ENCODE results near the gene WFIKKN1. TPM values are rescaled to one million over a fixed set of nuclear protein-coding genes. Genes with fewer than 3 reads are reported as not detected.

Gene WFIKKN1
- total RNA-seq, 6 experiments from 2014 or later, result 0.02 to 0.14 TPM; not detected in 4

DNA sequence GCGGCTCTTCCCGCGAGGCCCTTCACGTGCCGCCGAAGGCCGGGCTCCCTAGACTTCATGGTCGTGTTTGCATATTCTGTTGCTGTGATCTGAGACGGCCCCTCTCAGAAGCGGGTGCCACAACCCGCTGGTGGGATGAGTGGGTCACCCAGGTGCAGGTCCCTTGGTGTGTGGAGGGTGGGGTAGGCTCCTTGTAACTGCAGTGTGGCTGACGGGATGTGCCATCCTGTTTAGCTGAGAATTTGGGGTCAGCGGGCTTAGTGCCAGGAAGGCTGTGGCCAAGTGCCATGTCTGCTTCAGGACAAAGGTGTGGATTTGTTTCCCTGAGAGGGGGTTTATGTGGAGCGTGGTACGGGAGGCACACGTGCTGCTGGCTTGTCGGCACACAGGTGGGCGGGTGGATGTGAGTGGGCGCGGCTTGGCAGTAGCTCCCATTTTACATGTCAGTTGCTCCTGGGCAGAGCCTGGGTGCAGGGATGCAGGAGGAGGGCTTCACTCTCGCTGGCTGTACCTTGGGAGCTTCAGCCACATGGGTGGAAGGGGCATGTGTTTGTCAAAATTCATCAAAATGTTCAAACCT is 9.2 kb upstream of the WFIKKN1 start:
- H3K9me3 Mint-ChIP-seq, result no peaks in the 10 kb centered on the region
- H3K4me3 Mint-ChIP-seq, result peak overlapping the region; percentile 83; the same call in 1 of the 2 replicates
- DNase-seq, result peak; percentile 16
- peaks cover 1% of the 10 kb centered on the region for H3K27me3 Mint-ChIP-seq (ENCODE audit: insufficient read depth)
- peak overlapping the region; percentile 98 for H3K27ac Mint-ChIP-seq
- peaks cover 3% of the 10 kb centered on the region; the same call in 1 of the 2 replicates for H3K36me3 Mint-ChIP-seq (ENCODE audit: low read depth)
- TF ChIP-seq, protein P1, sequence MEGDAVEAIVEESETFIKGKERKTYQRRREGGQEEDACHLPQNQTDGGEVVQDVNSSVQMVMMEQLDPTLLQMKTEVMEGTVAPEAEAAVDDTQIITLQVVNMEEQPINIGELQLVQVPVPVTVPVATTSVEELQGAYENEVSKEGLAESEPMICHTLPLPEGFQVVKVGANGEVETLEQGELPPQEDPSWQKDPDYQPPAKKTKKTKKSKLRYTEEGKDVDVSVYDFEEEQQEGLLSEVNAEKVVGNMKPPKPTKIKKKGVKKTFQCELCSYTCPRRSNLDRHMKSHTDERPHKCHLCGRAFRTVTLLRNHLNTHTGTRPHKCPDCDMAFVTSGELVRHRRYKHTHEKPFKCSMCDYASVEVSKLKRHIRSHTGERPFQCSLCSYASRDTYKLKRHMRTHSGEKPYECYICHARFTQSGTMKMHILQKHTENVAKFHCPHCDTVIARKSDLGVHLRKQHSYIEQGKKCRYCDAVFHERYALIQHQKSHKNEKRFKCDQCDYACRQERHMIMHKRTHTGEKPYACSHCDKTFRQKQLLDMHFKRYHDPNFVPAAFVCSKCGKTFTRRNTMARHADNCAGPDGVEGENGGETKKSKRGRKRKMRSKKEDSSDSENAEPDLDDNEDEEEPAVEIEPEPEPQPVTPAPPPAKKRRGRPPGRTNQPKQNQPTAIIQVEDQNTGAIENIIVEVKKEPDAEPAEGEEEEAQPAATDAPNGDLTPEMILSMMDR (IDR thresholded peaks at IDR 0.05), result no peak
- peaks cover 35% of the 10 kb centered on the region for H3K4me1 Mint-ChIP-seq (ENCODE audit: low read depth)

DNA sequence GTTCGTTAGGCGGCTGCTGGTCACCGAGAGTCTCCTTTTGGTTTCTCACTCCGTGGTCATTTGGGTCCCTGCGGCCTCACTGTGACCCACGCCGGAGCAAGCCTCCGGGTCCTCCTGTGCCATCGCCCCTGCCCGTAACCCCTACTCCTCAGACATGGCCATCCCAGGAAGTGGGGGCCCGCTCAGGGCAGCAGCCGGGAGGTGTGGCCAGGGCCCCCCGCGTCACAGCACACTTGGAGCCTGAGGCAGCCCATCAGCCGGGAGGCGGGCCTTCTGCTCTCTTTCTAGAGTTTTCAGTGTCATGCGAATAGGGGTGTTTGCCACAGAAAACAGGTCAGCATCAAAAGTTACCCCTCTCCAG is 7.9 kb upstream of the WFIKKN1 start:
- H3K4me3 Mint-ChIP-seq, result peak overlapping the region; percentile 83; the same call in 1 of the 2 replicates
- peaks cover 43% of the 10 kb centered on the region for H3K4me1 Mint-ChIP-seq (ENCODE audit: low read depth)
- H3K36me3 Mint-ChIP-seq (ENCODE audit: low read depth), result peaks cover 6% of the 10 kb centered on the region; the same call in 1 of the 2 replicates
- TF ChIP-seq, protein P1 (IDR thresholded peaks at IDR 0.05), result no peak
- peak; percentile 19 for DNase-seq
- H3K9me3 Mint-ChIP-seq, result no peaks in the 10 kb centered on the region
- H3K27me3 Mint-ChIP-seq (ENCODE audit: insufficient read depth), result peaks cover 1% of the 10 kb centered on the region
- peak overlapping the region; percentile 98 for H3K27ac Mint-ChIP-seq

DNA sequence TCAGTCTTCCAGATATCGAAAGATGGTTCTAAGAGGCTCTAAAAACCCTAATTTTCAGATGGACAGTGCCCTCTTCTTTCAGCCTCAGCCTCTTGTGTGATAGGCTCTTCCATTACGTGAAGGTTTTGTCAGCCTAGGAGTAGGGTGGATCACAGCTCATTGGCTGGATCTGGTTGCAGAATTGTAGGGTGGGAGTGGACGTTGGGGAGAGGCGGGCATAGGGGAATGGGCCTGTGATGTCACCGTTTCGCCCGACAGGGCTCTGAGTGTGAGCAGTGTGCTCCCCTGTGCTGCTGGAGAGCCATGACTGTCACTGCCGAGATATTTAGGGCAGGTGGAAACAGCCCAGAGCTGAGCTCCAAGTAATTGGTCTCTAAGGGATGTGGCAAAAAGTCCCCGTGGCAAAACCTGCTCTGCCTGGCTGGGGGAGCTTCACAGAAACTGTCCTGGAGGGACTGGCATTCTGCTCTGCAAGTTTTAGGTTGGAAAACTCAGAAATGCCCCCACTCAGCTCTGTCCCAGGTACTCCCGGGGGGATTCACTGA is 6.2 kb upstream of the WFIKKN1 start:
- TF ChIP-seq, protein P1 (IDR thresholded peaks at IDR 0.05), result no peak
- Mint-ChIP-seq H3K36me3 (ENCODE audit: low read depth) (peaks cover 6% of the 10 kb centered on the region; the same call in 1 of the 2 replicates), H3K4me3 (no peak overlapping the region), H3K27ac (peak overlapping the region; percentile 65; the same call in 1 of the 2 replicates), H3K4me1 (ENCODE audit: low read depth) (peaks cover 43% of the 10 kb centered on the region), H3K27me3 (ENCODE audit: insufficient read depth) (peaks cover 1% of the 10 kb centered on the region), H3K9me3 (no peaks in the 10 kb centered on the region)
- no peak for DNase-seq

DNA sequence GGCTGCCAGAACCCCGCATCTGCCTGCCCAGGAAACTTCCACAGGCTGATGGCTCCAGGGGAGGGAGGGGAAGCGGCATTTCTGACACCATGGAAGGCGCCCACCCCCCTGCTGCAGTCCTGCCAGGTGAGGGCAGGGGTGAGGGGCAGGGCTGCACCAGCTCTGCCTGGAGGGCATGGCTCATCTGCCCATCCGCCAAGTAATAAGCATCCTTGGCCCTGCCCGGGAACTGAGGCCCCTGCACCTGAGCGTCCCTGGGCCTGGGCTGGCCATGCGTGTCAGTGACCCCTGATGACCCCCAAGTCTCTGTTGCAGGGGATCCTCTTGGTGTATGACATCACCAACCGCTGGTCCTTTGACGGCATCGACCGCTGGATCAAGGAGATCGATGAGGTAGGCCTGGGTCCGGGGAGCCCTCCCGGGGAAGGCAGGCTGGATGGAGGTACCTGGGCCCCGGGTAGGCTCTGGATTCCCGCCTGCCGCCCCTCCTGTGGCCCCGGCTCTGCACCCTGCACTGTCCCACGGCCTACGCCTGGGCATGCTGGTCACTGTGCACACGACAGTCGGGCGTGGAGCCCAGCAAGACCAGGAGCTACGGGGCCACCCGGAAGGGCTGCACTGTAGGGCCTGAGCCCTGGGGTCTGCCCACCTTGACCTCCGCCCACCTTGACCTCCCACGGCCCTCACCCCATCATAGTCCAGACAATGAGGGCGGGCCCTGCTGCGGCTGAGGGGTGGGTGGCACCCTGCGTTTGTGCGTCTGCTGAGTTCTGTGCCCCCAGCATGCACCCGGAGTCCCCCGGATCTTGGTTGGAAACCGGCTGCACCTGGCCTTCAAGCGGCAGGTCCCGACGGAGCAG is 5.4 kb upstream of the WFIKKN1 start:
- no peak for DNase-seq
- TF ChIP-seq, protein P1 (IDR thresholded peaks at IDR 0.05), result no peak
- Mint-ChIP-seq H3K4me1 (ENCODE audit: low read depth) (peaks cover 43% of the 10 kb centered on the region), H3K4me3 (no peak overlapping the region), H3K27me3 (ENCODE audit: insufficient read depth) (peaks cover 1% of the 10 kb centered on the region), H3K9me3 (no peaks in the 10 kb centered on the region), H3K27ac (peak overlapping the region; percentile 11; the same call in 1 of the 2 replicates), H3K36me3 (ENCODE audit: low read depth) (peaks cover 6% of the 10 kb centered on the region; the same call in 1 of the 2 replicates)

DNA sequence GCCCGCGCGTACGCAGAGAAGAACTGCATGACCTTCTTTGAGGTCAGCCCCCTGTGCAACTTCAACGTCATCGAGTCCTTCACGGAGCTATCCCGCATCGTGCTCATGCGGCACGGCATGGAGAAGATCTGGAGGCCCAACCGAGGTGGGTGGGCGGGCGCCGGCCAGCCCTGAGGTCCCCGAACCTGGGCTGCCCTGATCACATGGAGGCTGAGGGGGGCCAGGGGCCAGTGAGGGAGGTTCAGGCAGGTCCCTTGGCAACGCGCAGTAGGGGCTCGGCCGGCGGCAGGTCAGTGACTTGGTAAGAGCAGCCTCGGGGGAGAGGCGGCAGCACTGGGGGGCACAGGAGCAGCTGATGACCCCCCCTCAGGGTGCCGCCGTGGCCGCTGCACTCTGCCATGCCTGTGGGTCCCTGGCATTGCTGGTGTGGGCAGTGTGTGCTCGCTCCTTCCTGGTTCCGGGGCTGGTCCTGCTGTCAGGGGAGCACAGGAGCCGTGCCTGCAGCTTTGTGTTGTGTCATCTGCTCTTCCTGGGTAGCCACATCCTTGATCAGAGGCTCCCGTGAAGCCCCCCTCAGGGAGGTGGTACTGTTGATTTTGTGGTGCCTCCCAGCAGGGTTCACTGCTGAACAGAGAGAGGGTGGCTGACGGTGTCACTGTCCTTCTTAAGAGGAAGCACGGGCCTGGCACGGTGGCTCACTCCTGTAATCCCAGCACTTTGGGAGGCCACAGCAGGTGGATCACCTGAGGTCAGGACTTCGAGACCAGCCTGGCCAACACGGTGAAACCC is 4.6 kb upstream of the WFIKKN1 start:
- H3K9me3 Mint-ChIP-seq, result no peaks in the 10 kb centered on the region
- H3K27me3 Mint-ChIP-seq (ENCODE audit: insufficient read depth), result peaks cover 1% of the 10 kb centered on the region
- peaks cover 6% of the 10 kb centered on the region; the same call in 1 of the 2 replicates for H3K36me3 Mint-ChIP-seq (ENCODE audit: low read depth)
- H3K27ac Mint-ChIP-seq, result peak overlapping the region; percentile 99
- H3K4me1 Mint-ChIP-seq (ENCODE audit: low read depth), result peaks cover 43% of the 10 kb centered on the region
- no peak for DNase-seq
- H3K4me3 Mint-ChIP-seq, result peak overlapping the region; percentile 72
- TF ChIP-seq, protein P1 (IDR thresholded peaks at IDR 0.05), result no peak
